GM12878 (cell line): Measurements from ENCODE around the gene KMT2E. TPM values are rescaled to one million over a fixed set of nuclear protein-coding genes. Genes with fewer than 3 reads are reported as not detected.

ENCODE experiments used
- ATF7 ChIP-seq: fragments of 450-650 bp; IDR thresholded peaks from 2 replicates; pipeline ENCODE4 v1.6.1; 2016; ENCODE audit warnings: low read depth, mild to moderate bottlenecking
- BACH1 ChIP-seq: fragments of 450-650 bp; IDR thresholded peaks from 2 replicates; pipeline ENCODE4 v1.6.1; 2017; ENCODE audit warnings: mild to moderate bottlenecking, borderline replicate concordance
- BRCA1 ChIP-seq: IDR thresholded peaks from 2 replicates; pipeline ENCODE4 v1.6.1; 2011; ENCODE audit warnings: low read depth, low read length, improper control_type of control experiment
- CBFB ChIP-seq: IDR thresholded peaks from 2 replicates; pipeline ENCODE4 v1.6.1; 2016; ENCODE audit warnings: antibody characterized with exemption, low read depth
- CBX3 ChIP-seq: fragments of 200-600 bp; sonication (generic); IDR thresholded peaks from 2 replicates; pipeline ENCODE4 v1.6.1; 2016; ENCODE audit warnings: low read depth, borderline replicate concordance
- CHD2 ChIP-seq: IDR thresholded peaks from 2 replicates; pipeline ENCODE4 v1.6.1; 2011; ENCODE audit warnings: low read depth, low read length, improper control_type of control experiment, borderline replicate concordance
- HDGF ChIP-seq: fragments of 450-650 bp; IDR thresholded peaks from 2 replicates; pipeline ENCODE4 v1.6.1; 2016; ENCODE audit warnings: antibody characterized with exemption
- IKZF1 ChIP-seq: fragments of 450-650 bp; conservative IDR thresholded peaks from 2 replicates; pipeline ENCODE4 v1.6.1; 2017; ENCODE audit warnings: antibody characterized with exemption, mild to moderate bottlenecking
- JUNB ChIP-seq: IDR thresholded peaks from 2 replicates; pipeline ENCODE4 v1.6.1; 2016; ENCODE audit warnings: antibody characterized with exemption, mild to moderate bottlenecking
- KDM1A ChIP-seq: fragments of 200-600 bp; sonication (generic); IDR thresholded peaks from 2 replicates; pipeline ENCODE4 v1.6.1; 2016; ENCODE audit warnings: borderline replicate concordance
- MEF2A ChIP-seq: IDR thresholded peaks from 2 replicates; pipeline ENCODE4 v1.6.1; 2011; ENCODE audit warnings: low read depth, mild to moderate bottlenecking, low read length, moderate library complexity; ENCODE audit not compliant: insufficient read depth
- MYB ChIP-seq: fragments of 150-350 bp; IDR thresholded peaks from 2 replicates; pipeline ENCODE4 v1.6.1; 2014; ENCODE audit warnings: mild to moderate bottlenecking, low read depth, low read length, borderline replicate concordance
- NFXL1 ChIP-seq: fragments of 450-650 bp; IDR thresholded peaks from 2 replicates; pipeline ENCODE4 v1.6.1; 2017; ENCODE audit warnings: antibody characterized with exemption, mild to moderate bottlenecking, borderline replicate concordance
- POU2F2 ChIP-seq: IDR thresholded peaks from 3 replicates; pipeline ENCODE4 v1.6.1; 2011; ENCODE audit warnings: low read depth, mild to moderate bottlenecking, low read length, borderline replicate concordance
- RAD21 ChIP-seq: IDR thresholded peaks from 2 replicates; pipeline ENCODE4 v1.6.1; 2011; ENCODE audit warnings: mild to moderate bottlenecking, low read depth, low read length, moderate library complexity; ENCODE audit not compliant: insufficient read depth
- RBBP5 ChIP-seq: fragments of 200-600 bp; sonication (generic); conservative IDR thresholded peaks from 2 replicates; pipeline ENCODE4 v1.6.1; 2016
- RCOR1 ChIP-seq: conservative IDR thresholded peaks from 2 replicates; pipeline ENCODE4 v1.6.1; 2012; ENCODE audit warnings: low read depth, low read length, improper control_type of control experiment
- RUNX3 ChIP-seq: IDR thresholded peaks from 2 replicates; pipeline ENCODE4 v1.6.1; 2012; ENCODE audit warnings: low read length, inconsistent platforms
- TAF1 ChIP-seq: IDR thresholded peaks from 2 replicates; pipeline ENCODE4 v1.6.1; 2011; ENCODE audit warnings: mild to moderate bottlenecking, low read depth, low read length, borderline replicate concordance
- TARDBP ChIP-seq: IDR thresholded peaks from 2 replicates; pipeline ENCODE4 v1.6.1; 2016; ENCODE audit warnings: borderline replicate concordance
- TCF3 ChIP-seq: IDR thresholded peaks from 2 replicates; pipeline ENCODE4 v1.6.1; 2012; ENCODE audit warnings: low read depth, mild to moderate bottlenecking, low read length, borderline replicate concordance; ENCODE audit not compliant: insufficient read depth
- TCF7 ChIP-seq: IDR thresholded peaks from 2 replicates; pipeline ENCODE4 v1.6.1; 2014; ENCODE audit warnings: antibody characterized with exemption, borderline replicate concordance
- YY1 ChIP-seq: IDR thresholded peaks from 2 replicates; pipeline ENCODE4 v1.6.1; 2011; ENCODE audit warnings: low read depth, mild to moderate bottlenecking, low read length
- ZNF217 ChIP-seq: fragments of 450-650 bp; IDR thresholded peaks from 2 replicates; pipeline ENCODE4 v1.6.1; 2017; ENCODE audit warnings: antibody characterized with exemption, mild to moderate bottlenecking
- ZNF274 ChIP-seq: IDR thresholded peaks from one replicate; pipeline ENCODE4 v1.8.0; 2011; ENCODE audit not compliant: insufficient read length, insufficient read depth
- polyA plus RNA-seq, 11 experiments: library from polyadenylated mRNA; depleted of rRNA in 4 of 11; unstranded in 6 of 11; stranded (reverse) in 5 of 11; fragments of >200 nt; fragmentation: Nextera tagmentation in 4 of 11; fragmentation: Illumina TruSeq in 1 of 11; extraction: Ambion mirVana in 4 of 11; extraction: Trizol in 1 of 11; gene quantifications; 1 replicate in 1 of 11; 2 replicates in 10 of 11; pipeline versions ENCODE4 v1.2.1 to v1.2.3, GENCODE V29; 2011 to 2016; ENCODE audit warnings: inconsistent platforms in 2 of 11, missing spikeins in 2 of 11, low read depth in 1 of 11
- total RNA-seq, 4 experiments: library from RNA; depleted of rRNA in 3 of 4; stranded (reverse); fragments of >200 nt in 3 of 4; fragmentation: Illumina TruSeq in 1 of 4; extraction: Trizol in 1 of 4; gene quantifications; 2 replicates each; pipeline versions ENCODE4 v1.2.1 to v1.2.3, GENCODE V29; 2013 to 2021
- TF ChIP-seq, protein P1 (sequence below): fragments of 450-650 bp; conservative IDR thresholded peaks from 2 replicates; pipeline ENCODE4 v1.6.1; 2017; ENCODE audit warnings: mild to moderate bottlenecking, moderate library complexity
- TF ChIP-seq, protein P2 (sequence below): fragments of 450-650 bp; formaldehyde crosslinking; IDR thresholded peaks from 2 replicates; pipeline ENCODE4 v1.5.0; 2022; ENCODE audit warnings: mild to moderate bottlenecking, missing genetic modification characterization

The KMT2E gene
- total and polyA plus RNA-seq, 10 of the 15 experiments (the other 5 are each of a cell fraction or from before 2014, with no cell fraction given), result 13.2 to 68.1 (median 34.1) TPM

DNA sequence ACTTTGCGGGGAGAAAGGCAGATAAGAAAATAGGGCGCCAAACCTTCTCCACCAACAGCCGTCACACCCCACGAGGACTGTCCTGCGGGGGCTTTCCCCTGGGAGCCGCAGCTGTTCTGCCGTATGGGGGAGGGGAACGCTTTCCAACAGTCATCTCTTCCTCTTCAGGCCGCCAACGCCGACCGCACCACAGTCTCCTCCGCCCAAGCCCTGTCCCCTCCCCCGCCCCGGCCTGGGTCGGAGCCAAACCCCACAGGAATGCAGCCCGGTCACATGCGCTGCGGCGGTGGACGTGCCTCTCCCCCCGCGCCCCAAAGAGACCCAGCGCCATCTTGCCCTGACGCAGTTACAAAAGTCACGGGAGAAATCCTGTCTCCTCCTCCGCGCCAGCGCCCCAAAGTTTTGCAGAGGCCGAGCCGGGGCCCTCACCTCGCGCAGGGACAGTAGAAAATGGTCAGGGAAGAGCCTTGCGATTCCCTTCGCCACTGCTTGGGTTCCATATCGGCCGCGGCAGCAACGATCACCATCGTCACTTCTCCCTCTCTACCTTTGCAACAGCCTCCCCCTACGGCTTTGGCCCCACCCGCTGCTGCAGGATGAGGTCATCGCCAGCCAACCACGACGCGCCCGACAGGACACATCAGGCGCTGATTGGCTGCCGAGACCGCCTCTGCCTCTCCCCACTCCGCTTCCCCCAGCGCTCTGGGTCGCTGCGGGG is 1.3 kb upstream of the KMT2E start (continued):
- TF ChIP-seq TCF3 (peak; percentile 100), IKZF1 (peak; percentile 99), TAF1 (peak; percentile 77), HDGF (peak; percentile 85; the same call in 1 of the 2 replicates), CHD2 (peak; percentile 96), ZNF217 (no peak), TARDBP (peak; percentile 91), CBFB (peak; percentile 97), BRCA1 (no peak), RAD21 (no peak; the same call in 1 of the 2 replicates), MYB (peak; percentile 82; the same call in 1 of the 2 replicates), RCOR1 (0 out of 2 replicates have a peak, but pooled peaks have one; percentile 52), KDM1A (no peak), JUNB (peak; percentile 52), RBBP5 (no peak), MEF2A (peak; percentile 88), ZNF274 (no peak), BACH1 (peak; percentile 96), TCF7 (no peak), ATF7 (peak; percentile 100), RUNX3 (no peak), NFXL1 (no peak), POU2F2 (peak; percentile 95), YY1 (peak; percentile 97), CBX3 (no peak)
- TF ChIP-seq, protein P1, sequence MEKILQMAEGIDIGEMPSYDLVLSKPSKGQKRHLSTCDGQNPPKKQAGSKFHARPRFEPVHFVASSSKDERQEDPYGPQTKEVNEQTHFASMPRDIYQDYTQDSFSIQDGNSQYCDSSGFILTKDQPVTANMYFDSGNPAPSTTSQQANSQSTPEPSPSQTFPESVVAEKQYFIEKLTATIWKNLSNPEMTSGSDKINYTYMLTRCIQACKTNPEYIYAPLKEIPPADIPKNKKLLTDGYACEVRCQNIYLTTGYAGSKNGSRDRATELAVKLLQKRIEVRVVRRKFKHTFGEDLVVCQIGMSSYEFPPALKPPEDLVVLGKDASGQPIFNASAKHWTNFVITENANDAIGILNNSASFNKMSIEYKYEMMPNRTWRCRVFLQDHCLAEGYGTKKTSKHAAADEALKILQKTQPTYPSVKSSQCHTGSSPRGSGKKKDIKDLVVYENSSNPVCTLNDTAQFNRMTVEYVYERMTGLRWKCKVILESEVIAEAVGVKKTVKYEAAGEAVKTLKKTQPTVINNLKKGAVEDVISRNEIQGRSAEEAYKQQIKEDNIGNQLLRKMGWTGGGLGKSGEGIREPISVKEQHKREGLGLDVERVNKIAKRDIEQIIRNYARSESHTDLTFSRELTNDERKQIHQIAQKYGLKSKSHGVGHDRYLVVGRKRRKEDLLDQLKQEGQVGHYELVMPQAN, result peak; percentile 43
- TF ChIP-seq, protein P2, sequence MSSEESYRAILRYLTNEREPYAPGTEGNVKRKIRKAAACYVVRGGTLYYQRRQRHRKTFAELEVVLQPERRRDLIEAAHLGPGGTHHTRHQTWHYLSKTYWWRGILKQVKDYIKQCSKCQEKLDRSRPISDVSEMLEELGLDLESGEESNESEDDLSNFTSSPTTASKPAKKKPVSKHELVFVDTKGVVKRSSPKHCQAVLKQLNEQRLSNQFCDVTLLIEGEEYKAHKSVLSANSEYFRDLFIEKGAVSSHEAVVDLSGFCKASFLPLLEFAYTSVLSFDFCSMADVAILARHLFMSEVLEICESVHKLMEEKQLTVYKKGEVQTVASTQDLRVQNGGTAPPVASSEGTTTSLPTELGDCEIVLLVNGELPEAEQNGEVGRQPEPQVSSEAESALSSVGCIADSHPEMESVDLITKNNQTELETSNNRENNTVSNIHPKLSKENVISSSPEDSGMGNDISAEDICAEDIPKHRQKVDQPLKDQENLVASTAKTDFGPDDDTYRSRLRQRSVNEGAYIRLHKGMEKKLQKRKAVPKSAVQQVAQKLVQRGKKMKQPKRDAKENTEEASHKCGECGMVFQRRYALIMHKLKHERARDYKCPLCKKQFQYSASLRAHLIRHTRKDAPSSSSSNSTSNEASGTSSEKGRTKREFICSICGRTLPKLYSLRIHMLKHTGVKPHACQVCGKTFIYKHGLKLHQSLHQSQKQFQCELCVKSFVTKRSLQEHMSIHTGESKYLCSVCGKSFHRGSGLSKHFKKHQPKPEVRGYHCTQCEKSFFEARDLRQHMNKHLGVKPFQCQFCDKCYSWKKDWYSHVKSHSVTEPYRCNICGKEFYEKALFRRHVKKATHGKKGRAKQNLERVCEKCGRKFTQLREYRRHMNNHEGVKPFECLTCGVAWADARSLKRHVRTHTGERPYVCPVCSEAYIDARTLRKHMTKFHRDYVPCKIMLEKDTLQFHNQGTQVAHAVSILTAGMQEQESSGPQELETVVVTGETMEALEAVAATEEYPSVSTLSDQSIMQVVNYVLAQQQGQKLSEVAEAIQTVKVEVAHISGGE, result peak; percentile 35; the same call in 1 of the 2 replicates
